Tongue (tissue), 2 donors: ENCODE measurements around the gene DNAJC30. TPM values are rescaled to one million over a fixed set of nuclear protein-coding genes. Genes with fewer than 3 reads are reported as not detected.

Source experiments
- DNase-seq: peaks from one replicate; pipeline ENCODE4 v3.0.0-alpha.2; 2015
- total RNA-seq: library from RNA; depleted of rRNA; stranded (reverse); fragments of >200 nt; gene quantifications from one replicate; pipeline ENCODE4 v1.2.3, GENCODE V29; 2014

The DNAJC30 gene
- total RNA-seq, 1 donor from 2014 or later: 1.7 TPM

DNA sequence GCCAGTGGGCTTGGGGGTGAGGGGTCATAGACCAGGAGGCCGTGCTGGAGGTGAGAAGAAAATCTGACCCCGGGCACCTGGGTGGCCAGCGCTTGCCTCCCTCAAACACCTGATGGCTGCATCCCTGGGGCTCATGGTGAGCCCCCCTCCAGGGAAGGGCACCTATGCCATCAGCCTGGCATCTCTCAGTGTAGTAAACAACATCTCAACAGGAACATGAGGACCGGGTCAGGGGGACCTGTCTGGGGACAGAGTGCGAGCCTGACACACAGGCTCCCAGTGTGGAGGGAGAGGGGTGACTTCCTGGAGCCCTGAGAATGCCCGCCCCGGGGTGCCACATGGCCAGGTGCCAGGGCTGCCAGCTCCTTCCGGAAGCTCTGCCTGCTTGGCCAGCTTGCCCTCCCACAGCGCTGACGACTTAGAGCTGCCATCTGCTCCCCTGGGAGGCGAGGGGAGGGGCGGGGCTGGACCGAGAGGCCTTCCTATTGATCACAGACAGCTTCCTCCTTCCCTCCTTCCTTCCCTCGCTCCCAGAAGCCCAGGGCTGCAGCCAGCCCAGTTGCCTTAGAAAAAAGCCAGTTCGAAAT is 23.9 kb upstream of the DNAJC30 start:
- peak; percentile 33 for DNase-seq

- peak; percentile 34 for DNase-seq
Observed at GRCh38 chr7:73706126-73707044, 23.1 kb upstream of the DNAJC30 start.

GRCh38 chr7:73705551-73705920 is 22.3 kb upstream of the DNAJC30 start:
- DNase-seq: no peak

DNA sequence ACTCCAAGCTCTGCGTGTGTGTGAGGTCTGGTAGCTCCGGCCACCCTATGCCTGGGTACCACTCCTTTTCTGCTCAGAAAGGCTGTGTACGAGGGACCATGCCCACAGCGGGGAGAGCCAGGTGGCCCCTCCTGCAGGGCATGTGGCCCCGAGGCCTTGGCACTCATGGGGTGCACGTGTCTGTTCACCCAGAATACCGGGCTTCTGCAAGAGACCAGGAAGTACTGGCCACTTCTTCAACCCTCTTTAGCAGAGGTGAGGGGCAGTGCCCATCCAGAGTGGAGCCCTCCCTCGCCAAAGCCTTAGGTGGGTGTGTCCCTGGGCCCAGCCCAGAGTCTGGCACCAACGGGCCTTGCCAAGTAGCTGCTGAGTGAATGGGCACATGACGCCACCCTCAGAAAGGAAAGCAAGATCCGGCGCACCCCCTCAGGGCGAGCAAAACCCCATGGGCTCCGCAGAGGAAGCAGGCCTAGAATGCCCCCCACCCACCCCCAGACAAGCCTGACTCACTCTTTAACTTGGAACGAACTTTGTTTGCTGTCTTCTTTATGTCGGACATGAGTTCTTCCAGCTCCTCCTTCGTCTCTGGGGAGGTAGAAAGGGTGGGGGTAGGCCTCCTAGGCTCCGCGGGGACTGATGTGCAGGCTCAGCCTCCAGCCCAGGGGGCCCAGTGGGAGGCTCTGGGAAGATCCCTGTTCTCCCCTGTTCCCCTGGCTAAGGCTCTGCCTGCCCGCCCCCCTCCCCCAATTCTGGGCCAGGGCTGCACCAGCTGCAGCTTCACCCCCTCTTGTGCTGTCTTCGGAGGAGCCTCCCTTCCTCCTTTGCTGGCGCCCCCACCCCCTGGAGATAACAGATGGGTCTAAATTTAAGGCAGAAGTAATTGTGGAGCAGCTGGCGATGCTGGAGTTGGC is 21.6 kb upstream of the DNAJC30 start:
- peak; percentile 74 for DNase-seq

GRCh38 chr7:73703757-73704639 is 20.7 kb upstream of the DNAJC30 start:
- DNase-seq: peak; percentile 96

DNA sequence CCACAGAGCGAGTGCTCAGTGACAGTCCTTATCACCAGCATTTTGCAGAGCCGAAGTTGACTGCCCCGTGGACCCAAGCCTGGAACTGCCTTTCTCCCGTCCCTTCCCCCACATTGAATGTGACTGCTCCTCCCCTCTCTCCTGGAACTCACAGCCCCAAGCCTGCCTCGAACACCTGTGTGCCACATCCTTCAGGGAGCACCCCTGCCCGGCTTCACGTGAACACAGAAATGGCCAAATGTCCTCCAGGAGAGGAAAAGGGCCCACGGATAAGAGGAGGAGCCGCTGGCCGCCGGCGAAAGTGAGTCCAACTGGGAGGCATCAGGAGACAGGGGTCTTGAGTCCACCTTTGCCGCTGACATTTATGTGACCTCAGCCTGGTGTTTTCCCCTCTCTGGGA is 20.0 kb upstream of the DNAJC30 start:
- peak; percentile 5 for DNase-seq

DNA sequence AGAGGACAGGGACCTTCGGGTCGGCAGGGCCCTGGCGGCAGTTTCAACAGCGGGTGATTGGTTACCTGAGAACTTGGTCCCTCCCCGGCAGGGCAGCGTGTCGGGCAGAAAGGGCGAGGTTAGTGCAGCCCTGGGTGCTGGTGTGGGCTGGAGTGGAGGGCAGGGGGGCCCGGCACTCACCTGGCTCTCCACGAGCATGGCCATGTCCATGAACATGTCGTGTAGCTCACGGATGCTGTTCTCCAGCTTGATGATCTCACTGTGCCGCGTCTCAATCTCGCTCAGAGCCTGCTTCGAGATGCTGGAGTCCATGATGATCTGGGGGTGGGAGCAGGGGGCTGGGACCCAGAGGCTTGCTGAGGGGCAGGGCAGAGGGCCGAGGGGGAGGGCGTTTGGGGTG is 19.4 kb upstream of the DNAJC30 start:
- no peak for DNase-seq

DNA sequence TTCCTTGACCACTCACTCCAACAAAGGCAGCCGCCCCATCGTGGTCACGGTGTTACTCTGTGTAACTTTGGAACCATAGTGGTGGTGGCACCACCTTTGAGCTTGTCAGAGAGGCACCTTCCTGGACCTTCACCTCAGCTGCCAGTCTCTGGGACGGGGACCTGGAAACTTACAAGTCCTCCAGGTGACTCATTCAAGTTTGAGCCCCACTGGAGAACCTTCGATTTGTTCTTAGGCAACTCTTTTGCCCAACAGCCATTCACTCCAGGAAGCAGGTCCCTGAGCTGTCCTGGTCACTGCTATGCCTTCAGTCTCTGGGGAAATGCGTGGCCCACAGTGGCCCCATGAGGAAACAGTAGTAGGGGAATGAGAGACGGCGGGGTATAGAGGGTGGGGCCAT is 19.0 kb upstream of the DNAJC30 start:
- DNase-seq: no peak

DNA sequence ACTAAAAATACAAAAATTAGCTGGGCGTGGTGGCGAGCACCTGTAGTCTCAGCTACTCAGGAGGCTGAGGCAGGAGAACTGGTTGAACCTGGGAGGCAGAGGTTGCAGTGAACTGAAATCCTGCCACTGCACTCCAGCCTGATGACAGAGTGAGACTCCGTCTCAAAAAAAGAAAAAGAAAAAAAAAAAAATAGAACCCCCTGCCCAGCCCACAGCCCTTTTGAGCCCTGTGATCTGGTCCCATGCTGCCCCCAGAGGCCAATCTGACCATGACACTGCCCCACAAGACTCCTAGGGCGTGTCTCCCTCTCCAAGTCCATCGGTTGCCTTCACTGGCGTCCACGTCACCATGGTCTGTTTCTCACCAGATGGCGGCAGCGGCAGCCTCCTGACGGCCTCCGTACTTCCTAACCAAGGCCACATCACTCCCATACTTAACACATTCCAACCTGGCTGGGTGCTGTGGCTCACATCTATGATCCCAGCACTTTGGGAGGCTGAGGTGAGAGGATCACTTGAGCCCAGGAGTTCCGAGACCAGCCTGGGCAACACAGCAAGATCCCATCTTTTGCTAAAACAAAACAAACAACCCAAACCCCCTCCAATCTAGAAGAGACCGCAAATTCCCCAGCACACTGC is 18.2 kb upstream of the DNAJC30 start:
- DNase-seq: peak; percentile 63

DNA sequence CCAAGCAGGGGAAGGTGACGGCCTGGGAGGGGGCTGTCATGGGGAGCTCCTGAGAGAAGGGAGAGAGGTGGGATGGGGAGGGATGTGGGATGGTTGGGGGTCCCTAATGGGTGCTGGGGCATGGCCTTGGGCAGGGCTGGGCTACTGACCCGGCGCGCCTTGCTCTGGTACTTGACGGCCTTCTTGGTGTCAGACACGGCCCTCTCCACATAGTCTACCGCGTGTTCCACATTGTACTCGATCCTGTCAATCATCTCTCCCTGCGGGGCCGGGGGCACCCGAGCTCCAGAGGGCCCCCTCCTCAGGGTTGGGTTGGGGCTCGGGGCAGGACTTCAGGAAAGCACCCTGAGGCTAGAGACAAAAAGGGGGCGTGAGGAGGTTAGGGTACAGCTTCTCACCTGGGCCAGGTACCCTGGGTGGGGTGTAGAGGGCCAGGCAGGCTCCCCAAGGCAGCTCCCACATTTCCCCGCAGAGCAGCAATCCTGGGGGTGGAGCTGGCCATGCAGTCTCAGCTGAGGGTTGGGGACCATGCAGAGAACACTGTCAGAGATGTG is 17.4 kb upstream of the DNAJC30 start:
- no peak for DNase-seq

DNA sequence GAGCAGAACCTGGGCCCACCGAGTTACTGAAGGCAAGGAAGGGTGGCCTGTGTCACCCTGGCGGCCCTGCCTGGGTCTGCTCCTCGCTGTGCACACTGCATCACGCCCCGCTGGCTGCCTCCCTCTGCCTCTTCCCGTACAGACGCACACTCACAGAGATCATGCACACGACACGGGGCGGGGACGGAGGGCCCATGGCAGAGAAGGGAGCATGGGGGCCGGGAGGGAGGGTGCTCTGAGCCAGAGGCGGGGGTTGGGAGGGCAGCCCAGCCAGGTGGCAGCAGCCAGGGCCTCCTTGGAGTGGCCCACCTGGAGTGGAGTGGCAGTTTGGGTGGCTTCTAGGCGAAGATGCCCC is 16.8 kb upstream of the DNAJC30 start:
- DNase-seq: no peak

GRCh38 chr7:73699370-73700068 is 16.3 kb upstream of the DNAJC30 start:
- no peak for DNase-seq

DNA sequence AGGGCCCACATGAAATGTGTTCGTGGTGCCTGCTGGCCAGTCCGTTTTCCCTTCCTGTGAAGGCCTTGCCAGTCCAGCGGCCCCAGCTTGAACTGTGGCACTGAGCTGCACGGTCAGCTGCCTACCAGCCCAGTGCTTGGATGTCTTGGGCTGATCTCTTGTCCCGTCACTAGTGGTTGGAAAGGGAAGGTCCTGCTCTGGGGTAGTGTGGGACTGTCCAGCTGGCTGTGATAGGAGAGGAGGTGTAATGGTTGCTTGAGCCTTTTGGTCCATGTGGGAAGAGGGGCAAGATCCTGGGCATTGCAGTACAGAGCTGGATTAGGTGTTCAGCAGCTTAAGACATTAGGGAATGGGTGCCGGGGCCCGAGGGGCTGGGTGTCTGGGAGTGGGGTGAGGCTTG is 15.2 kb upstream of the DNAJC30 start:
- DNase-seq: no peak

DNA sequence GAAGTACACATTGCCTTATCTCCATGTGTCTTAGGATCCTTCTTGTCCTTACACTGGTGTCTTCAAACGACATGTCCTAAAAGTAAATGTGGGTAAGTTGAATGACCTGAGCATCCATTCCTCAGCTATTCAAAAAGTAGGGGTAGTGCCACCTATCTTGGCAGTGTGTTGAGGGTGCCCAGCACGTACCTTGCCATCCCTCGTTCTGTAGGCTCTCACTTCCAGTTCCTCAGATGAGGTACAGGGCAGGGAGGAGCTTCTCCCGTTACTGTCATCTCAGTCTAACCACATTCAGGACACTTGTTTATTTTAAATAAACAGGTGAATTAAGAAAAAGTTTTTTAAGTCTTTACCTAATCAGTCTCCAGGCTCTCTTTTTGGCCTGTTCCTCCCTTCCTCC is 13.1 kb upstream of the DNAJC30 start:
- DNase-seq: no peak

- DNase-seq: no peak
Observed at GRCh38 chr7:73690646-73691045, 7.4 kb upstream of the DNAJC30 start.

- DNase-seq: no peak
Observed at GRCh38 chr7:73688288-73688687, 5.0 kb upstream of the DNAJC30 start.

DNA sequence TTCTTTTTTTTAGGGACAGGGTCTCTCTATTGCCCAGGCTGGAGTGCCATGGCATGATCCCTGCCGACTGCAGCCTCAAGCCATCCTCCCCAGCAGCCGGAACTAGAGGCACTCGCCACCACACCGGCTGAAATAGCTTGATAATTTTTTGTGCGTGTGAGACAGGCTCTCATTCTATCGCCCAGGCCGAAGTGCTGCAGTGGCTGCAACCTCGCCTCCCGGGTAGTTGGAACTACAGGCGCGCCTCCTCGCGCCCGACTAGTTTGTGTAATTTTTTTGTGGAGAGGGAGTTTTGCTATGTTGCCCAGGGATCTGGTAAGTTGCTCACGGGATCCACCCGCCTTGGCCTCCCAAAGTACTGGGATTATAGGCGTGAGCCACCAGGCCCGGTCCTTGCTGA is 2.1 kb upstream of the DNAJC30 start:
- DNase-seq: no peak

GRCh38 chr7:73683788-73684693 is 788 bp upstream of the DNAJC30 start:
- DNase-seq: no peak

DNA sequence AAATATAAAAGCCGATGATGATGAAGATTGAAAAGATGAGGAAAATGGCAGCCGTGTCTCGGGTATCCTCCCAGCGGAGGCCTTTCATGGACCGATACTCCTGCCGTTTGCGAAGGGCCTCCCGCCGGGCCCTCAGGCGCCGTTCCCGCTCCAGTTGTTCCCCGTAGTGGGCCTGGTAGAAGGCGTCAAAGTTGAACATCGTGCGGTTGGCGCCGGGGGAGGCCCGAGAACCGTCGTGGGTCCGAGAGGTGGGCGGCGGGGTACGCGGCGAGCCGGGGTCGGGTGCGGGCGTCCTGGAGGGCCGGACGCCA is 553 bp downstream of the DNAJC30 start:
- DNase-seq: no peak

DNA sequence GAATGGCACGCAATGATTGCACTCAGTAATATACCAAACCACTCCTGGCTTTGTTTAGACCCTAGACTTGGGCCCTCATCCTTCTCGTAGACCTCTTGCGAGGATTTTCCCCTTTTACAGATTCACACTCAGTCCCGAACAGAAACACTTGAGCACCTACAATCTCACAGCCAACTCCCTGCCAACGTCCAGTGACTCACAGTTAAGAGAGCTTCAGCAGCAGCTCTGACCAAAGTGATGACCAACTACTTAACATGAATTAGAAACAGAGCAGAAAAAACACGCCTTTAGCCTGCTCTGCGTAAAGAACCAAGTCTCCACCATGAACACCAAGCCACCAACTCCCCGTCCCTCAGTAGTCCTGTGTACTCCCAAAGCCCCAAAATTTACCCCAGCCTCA is 2.2 kb downstream of the DNAJC30 start:
- DNase-seq: no peak
